ENCODE measurements around the gene CHRNB4.

DNA sequence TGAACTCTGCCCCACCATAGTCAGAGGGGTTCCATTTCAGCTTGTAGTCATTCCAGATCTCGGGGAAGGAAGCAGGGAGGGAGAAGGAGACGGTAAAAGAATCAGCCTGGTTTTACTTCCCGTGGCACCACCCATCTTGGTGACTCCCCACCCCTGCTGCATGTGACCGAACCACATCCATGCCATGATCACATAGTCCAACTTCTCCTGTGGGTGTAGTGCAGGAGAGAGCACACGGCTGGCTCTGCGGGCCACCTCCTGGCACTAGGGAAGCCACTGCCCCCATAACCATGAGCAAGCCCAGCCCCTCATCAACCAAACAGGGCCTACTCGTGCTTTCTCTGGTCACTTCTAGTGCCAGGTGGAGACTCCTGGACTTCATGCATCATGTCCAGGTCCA lies 23.9 kb downstream of the CHRNB4 start:
- no peak for TF ChIP-seq POLR2A (IDR thresholded peaks at IDR 0.05)
- TF ChIP-seq, protein P1, sequence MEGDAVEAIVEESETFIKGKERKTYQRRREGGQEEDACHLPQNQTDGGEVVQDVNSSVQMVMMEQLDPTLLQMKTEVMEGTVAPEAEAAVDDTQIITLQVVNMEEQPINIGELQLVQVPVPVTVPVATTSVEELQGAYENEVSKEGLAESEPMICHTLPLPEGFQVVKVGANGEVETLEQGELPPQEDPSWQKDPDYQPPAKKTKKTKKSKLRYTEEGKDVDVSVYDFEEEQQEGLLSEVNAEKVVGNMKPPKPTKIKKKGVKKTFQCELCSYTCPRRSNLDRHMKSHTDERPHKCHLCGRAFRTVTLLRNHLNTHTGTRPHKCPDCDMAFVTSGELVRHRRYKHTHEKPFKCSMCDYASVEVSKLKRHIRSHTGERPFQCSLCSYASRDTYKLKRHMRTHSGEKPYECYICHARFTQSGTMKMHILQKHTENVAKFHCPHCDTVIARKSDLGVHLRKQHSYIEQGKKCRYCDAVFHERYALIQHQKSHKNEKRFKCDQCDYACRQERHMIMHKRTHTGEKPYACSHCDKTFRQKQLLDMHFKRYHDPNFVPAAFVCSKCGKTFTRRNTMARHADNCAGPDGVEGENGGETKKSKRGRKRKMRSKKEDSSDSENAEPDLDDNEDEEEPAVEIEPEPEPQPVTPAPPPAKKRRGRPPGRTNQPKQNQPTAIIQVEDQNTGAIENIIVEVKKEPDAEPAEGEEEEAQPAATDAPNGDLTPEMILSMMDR (IDR thresholded peaks at IDR 0.05): no peak

All from thyroid gland (tissue), 4 donors.